ENCODE data around the gene DCX.

DNA sequence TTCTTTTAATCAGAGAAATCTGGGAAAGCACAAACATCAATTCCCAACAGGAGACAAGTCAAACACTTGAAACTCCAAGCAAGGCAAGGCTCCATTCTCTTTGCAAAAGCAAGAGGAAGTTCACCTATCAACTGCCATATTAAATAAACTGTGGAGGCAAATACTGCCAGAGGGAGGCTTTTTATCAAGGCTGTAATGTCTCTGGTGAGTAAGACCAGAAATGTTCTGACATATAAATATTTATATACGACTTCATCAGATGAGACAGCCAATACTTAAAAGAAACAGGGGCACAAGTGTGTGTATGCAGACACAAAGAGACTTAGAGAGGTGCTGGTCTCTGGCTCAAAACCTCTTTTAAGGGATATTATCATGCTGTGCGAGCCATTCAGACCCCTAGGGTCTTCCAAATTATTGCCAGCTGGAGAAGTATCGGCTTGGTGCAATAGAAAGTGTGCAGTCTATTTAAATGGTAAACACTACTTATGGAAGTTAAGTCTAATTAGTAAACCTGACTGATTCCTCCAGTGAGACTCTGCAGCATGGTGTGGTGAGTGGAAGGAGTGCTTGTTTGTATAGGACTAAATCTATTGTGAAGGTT lies 24.4 kb downstream of the DCX start:
- TF ChIP-seq, protein P1, sequence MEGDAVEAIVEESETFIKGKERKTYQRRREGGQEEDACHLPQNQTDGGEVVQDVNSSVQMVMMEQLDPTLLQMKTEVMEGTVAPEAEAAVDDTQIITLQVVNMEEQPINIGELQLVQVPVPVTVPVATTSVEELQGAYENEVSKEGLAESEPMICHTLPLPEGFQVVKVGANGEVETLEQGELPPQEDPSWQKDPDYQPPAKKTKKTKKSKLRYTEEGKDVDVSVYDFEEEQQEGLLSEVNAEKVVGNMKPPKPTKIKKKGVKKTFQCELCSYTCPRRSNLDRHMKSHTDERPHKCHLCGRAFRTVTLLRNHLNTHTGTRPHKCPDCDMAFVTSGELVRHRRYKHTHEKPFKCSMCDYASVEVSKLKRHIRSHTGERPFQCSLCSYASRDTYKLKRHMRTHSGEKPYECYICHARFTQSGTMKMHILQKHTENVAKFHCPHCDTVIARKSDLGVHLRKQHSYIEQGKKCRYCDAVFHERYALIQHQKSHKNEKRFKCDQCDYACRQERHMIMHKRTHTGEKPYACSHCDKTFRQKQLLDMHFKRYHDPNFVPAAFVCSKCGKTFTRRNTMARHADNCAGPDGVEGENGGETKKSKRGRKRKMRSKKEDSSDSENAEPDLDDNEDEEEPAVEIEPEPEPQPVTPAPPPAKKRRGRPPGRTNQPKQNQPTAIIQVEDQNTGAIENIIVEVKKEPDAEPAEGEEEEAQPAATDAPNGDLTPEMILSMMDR (conservative IDR thresholded peaks at IDR 0.05): no peak
- no peak for TF ChIP-seq ZFX (IDR thresholded peaks at IDR 0.05)

Data from C4-2B (cell line).